Stimulated activated CD8-positive, alpha-beta memory T cell treated with anti-CD3 and anti-CD28 coated beads, Interleukin-4, amount 100 ng/mL, for 48 hours (primary cell): ENCODE data around the gene MAST3.

Source experiments
- DNase-seq: peaks from one replicate; pipeline ENCODE4 v3.0.0-alpha.2; 2020

Gene MAST3

DNA sequence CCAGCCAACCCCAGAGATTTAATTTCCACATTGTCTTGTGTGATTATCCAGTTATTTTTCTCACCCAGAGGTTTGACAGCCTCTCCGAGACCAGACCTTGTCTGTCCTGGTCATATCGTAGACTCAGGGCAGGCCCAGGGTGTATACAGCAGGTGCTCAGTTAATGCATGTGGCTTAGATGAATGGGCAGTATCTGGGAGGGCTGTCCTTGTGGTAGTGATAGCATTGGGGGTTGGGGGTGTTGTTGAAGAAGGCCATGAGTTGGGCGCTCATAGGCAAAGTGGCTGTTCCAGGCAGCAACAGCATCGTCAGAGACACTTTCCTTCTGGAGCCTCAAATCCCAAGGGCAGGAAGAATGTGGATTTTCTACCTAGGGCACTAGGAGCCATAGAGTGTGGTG, 16.9 kb downstream of the MAST3 start:
- DNase-seq = no peak

DNA sequence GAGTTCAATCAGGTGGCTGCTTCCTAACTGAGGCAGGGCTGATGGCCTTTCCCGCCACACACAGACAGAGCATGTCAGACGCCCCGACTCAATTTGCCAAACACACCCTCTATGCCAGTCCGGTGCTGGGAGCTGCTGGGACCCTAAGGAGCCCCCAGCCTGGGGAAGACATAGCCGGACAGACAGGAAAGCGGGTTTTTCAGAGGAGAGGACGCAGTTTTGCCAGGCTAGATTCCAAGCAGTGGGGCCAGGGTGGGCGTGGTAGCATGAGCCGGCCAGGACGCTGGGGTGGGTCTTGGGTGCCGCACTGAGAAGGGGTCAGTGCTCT, 19.8 kb downstream of the MAST3 start:
- DNase-seq = no peak

- peak; percentile 97 for DNase-seq
Measured at GRCh38 chr19:18117692-18118378, 20.3 kb downstream of the MAST3 start.

DNA sequence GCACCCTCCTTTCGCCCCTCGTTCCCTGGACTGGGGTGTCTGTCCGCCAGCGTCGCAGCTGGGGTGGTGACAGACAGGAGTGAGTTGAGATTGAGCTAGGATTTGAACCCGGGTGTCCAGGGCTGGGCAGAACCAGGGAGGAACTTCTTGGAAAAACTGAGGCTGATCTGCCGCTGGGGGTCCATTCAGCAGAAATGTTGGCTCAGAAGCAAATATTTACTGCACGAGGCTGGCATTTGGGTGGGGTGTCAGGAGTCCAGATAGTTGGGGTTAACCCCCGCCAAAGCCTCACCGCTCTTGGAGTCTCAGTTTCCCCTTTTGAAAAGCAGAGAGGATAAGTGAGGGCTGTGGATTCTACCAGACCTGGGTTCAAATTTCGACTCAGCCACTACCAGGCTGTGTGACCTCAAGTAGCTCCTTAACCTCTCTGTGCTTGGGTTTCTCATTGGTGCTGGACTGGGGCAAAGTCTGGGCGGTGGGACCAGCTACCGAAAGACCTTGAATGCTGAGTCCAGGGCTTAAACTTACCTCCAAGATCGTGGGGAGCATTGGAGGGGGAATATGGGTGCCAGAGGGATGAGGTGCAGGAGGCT, 20.9 kb downstream of the MAST3 start:
- no peak for DNase-seq

- DNase-seq = peak; percentile 56
Measured at GRCh38 chr19:18119013-18119716, 21.6 kb downstream of the MAST3 start.

GRCh38 chr19:18119717-18120105, 22.1 kb downstream of the MAST3 start:
- DNase-seq = peak; percentile 73

- DNase-seq = no peak
Measured at GRCh38 chr19:18120127-18120526, 22.5 kb downstream of the MAST3 start.

DNA sequence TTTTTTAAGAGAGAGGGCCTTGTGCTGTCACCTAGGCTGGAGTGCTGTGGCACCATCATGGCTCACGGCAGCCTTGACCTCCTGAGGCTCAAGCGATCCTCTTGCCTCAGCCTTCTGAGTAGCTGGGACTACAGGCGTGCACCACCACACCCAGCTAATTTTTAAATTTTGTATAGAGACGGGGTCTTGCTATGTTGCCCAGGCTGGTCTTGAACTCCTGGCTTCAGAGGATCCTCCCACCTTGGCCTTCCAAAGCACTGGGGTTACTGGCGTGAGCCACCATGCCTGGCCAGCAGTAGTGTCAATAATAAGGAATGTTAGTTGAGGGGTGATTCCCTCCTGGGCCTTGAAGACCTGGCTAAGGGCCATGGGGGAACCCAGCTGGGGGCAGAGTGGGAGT, 23.6 kb downstream of the MAST3 start:
- DNase-seq = no peak

GRCh38 chr19:18122424-18122823, 24.8 kb downstream of the MAST3 start:
- DNase-seq = no peak

GRCh38 chr19:18122860-18123795, 25.6 kb downstream of the MAST3 start:
- no peak for DNase-seq

DNA sequence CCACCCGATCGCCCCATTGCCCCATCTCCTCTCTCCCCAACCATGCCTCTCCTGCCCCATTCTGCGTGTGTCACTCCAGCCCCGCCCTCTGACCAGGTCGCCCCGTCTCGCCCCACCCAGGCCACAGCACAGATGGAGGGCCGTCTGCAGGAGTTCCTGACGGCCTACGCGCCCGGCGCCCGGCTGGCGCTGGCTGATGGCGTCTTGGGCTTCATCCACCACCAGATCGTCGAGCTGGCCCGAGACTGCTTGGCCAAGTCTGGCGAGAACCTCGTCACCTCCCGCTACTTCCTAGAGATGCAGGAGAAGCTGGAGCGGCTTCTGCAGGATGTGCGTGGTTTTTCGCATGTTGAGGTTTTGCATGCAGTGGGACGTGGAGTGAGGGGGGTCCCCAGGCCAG, 26.2 kb downstream of the MAST3 start:
- DNase-seq = no peak

DNA sequence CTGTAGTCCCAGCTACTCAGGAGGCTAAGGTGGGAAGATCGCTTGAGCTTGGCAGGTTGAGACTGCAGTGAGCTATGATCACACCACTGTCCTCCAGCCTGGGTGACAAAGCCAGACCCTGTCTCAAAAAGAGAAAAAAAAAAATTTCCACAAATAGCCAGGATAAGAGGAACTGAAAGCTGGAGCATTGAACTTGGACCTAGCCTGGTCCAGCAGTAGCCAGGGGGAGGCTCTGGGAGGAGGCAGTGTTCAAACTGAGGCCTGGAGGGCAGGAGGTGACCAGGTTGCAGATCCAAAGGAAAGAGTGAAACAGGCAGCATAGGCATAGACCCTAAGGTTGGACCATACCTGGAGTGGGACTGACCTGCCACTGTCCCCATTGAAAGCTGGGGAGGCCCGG, 28.5 kb downstream of the MAST3 start:
- no peak for DNase-seq

DNA sequence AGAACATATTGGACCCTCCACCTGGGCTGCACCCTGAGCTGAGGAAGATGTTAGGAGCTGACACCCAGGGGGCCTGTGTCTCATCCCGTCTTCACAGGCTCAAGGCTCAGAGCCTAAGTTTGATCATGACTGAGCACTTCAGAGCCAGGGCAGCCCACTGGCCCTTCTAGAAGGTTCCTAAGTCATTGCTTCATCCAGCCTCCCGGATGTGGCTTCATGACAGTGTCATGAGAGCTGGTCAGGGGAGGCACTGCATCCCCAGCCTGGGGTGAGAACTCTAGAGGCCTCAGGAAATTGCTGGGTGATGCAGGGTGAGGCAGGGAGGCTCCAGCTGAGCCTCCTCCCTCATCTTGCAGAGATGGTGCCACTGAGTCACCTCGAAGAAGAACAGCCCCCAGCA, 30.5 kb downstream of the MAST3 start:
- peak; percentile 30 for DNase-seq

DNA sequence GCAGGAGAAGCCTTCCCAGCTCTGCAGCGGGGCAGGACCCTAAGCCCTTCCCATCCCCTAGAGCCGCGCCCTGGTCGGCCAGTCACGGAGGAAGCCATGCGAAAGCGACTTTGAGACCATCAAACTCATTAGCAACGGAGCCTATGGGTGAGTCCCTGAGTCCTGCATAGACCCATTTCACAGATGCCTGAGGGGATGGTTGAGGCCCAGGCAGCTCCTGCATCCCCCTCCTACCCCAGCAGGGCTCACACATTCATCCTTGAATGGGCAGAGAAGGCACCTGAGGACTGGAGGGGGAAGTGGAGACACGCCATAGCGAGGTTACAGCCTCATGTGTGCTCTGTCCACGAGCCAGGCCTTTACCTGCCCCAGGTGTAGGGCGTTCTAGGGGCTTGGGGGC, 31.2 kb downstream of the MAST3 start:
- DNase-seq = no peak

DNA sequence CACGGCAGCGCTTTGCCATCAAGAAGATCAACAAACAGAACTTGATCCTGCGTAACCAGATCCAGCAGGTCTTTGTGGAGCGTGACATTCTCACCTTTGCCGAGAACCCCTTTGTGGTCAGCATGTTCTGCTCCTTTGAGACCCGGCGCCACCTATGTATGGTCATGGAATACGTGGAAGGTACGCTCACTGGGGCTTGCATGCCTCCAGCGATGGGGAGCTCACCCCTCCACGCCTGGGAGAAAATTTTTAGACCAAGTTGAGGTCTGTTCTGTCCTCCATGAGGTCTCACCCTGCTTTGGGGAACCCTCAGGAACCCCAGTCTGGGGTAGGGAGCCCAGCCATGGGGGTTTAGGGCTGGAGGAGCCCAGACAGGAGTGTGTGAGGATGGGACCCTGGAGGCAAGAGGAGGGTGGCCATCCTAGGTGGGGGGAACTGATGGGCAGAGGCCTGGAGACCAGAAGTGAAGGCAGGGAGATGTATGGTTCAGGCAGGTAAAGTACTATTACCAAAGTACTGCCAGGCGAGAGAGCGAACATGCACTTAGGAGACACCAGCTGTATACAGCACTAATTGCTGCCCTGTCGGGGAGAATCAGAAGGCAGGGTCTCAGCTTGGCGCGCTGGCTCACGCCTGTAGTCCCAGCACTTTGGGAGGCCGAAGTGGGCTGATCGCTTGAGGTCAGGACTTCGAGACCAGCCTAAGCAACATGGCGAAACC, 33.1 kb downstream of the MAST3 start:
- DNase-seq = no peak

DNA sequence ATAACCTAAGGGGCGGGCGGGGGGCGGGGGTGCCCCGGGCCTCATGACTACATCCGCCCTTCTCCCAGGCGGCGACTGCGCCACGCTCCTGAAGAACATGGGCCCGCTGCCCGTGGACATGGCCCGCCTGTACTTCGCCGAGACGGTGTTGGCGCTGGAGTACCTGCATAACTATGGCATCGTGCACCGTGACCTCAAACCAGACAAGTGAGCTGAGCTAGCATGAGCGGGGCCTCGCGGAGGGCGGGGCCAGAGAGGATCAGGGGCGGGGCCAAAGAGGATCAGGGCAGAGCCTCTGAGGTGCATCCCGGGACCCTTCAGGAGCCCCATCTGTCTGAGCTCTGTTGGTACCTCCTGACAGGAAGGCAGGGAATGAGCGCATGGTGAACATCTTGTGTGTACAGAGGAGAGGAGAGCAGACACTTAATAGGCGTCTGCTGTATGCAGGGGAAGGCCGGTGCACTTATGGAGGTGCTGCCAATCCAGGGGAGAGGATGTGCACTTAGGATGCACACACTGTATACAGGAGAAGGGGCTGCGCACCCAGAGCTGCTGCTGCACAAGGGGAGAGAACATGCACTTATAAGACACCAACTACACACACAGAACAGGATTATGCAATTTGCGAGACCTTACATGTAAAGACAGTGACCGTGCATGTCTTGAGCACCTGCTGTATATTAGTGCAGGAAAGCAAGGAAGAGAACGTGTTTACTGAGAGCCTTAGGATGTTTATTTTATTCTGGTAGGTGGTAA, 34.4 kb downstream of the MAST3 start:
- peak; percentile 46 for DNase-seq

- DNase-seq = no peak
Measured at GRCh38 chr19:18135712-18136584, 38.4 kb downstream of the MAST3 start.

DNA sequence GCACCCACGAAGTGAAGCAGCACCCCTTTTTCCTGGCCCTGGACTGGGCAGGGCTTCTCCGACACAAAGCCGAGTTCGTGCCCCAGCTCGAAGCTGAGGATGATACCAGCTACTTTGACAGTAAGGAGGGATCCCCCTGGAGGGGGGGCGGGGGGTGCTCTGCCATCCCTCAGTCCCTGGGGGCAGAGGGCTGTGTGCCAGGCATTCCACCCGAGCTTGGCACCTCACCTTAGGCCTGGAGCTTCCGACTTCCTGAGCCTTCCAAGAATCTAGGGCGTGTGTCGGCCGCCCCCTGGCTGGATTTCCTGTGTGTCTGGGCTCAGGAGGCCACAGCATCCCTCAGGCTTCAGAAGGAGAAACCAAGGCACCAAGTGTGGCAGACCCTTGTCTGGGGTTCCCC, 39.7 kb downstream of the MAST3 start:
- no peak for DNase-seq

DNA sequence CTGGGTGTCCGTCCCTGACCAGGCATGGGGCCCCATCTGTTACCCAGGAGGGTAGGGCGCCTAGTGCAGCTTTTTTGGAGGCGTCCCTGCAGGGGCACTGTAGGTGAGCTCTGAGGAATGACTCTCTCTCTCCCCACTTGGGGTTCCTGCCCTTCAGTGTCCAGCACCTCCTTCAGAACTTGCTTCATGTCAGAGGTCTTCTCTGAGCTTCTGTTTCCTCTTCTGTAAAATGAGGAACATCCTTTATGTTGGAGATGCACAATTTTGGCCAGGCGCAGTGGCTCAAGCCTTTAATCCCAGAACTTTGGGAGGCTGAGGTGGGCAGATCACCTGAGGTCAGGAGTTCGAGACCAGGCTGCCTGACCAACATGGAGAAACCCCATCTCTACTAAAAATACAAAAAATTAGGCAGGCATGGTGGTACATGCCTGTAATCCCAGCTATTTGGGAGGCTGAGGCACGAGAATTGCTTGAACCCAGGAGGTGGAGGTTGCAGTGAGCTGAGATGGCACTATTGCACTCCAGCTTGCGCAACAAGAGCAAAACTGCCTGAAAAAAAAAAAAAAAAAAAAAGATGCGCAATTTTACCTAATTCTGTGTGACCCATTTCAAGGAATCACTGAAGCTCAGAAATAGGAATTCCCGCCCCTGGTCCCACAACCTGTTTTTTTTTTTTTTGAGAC, 40.2 kb downstream of the MAST3 start:
- no peak for DNase-seq

- DNase-seq = no peak
Measured at GRCh38 chr19:18140473-18140872, 42.9 kb downstream of the MAST3 start.
